H9 (cell line): ENCODE data around the gene C16orf92. TPM values are rescaled to one million over a fixed set of nuclear protein-coding genes. Genes with fewer than 3 reads are reported as not detected.

Experiments used
- DNase-seq: peaks from one replicate; pipeline ENCODE4 v3.0.0-alpha.2; 2017
- H2AFZ ChIP-seq: one replicate; pipeline ENCODE4 v1.6.1; 2013; ENCODE audit warnings: mild to moderate bottlenecking, low read length, control low read depth, moderate library complexity
- H2AK5ac ChIP-seq: 2 replicates; pipeline ENCODE4 v1.6.1; 2013; ENCODE audit warnings: low read length, control low read depth, mixed read lengths; ENCODE audit not compliant: insufficient read length
- H2BK120ac ChIP-seq: one replicate; pipeline ENCODE4 v1.6.1; 2013; ENCODE audit warnings: low read depth, mild to moderate bottlenecking, low read length, control low read depth, inconsistent platforms; ENCODE audit not compliant: poor library complexity, severe bottlenecking
- H2BK12ac ChIP-seq: 2 replicates; pipeline ENCODE4 v1.6.1; 2013; ENCODE audit warnings: low read length, control low read depth, mixed read lengths, low read depth; ENCODE audit not compliant: insufficient read length
- H2BK15ac ChIP-seq: 2 replicates; pipeline ENCODE4 v1.6.1; 2013; ENCODE audit warnings: low read depth, low read length, control low read depth
- H2BK20ac ChIP-seq: one replicate; pipeline ENCODE4 v1.6.1; 2013; ENCODE audit warnings: low read depth, mild to moderate bottlenecking, low read length, control low read depth, inconsistent platforms; ENCODE audit not compliant: poor library complexity, severe bottlenecking
- H2BK5ac ChIP-seq: 2 replicates; pipeline ENCODE4 v1.6.1; 2013; ENCODE audit warnings: low read length, control low read depth, mixed read lengths; ENCODE audit not compliant: insufficient read length
- H3K14ac ChIP-seq: 2 replicates; pipeline ENCODE4 v1.6.1; 2013; ENCODE audit warnings: low read length, control low read depth; ENCODE audit not compliant: insufficient read depth
- H3K18ac ChIP-seq: 2 replicates; pipeline ENCODE4 v1.6.1; 2013; ENCODE audit warnings: low read depth, mild to moderate bottlenecking, mixed read lengths, low read length, control low read depth; ENCODE audit not compliant: insufficient read length
- H3K23ac ChIP-seq: 2 replicates; pipeline ENCODE4 v1.6.1; 2013; ENCODE audit warnings: low read length, control low read depth, mixed read lengths, low read depth; ENCODE audit not compliant: insufficient read length
- H3K23me2 ChIP-seq: 2 replicates; pipeline ENCODE4 v1.6.1; 2013; ENCODE audit warnings: low read depth, mild to moderate bottlenecking, mixed read lengths, low read length, control low read depth; ENCODE audit not compliant: insufficient read length, poor library complexity, severe bottlenecking
- H3K27ac ChIP-seq: 2 replicates; pipeline ENCODE4 v1.5.1; 2013; ENCODE audit warnings: low read length, control low read depth, mixed read lengths, low read depth; ENCODE audit not compliant: insufficient read length
- H3K27me3 ChIP-seq: 2 replicates; pipeline ENCODE4 v1.6.1; 2013; ENCODE audit warnings: low read length, control low read depth, inconsistent platforms; ENCODE audit not compliant: insufficient read depth
- H3K4ac ChIP-seq: 2 replicates; pipeline ENCODE4 v1.6.1; 2013; ENCODE audit warnings: low read depth, mild to moderate bottlenecking, control low read depth, inconsistent platforms, low read length, moderate library complexity
- H3K4me1 ChIP-seq: 2 replicates; pipeline ENCODE4 v1.6.1; 2013; ENCODE audit warnings: low read length, control low read depth, inconsistent platforms; ENCODE audit not compliant: insufficient read depth
- H3K4me2 ChIP-seq: 2 replicates; pipeline ENCODE4 v1.6.1; 2013; ENCODE audit warnings: low read length, control low read depth, mixed read lengths; ENCODE audit not compliant: insufficient read length, insufficient read depth
- H3K56ac ChIP-seq: 2 replicates; pipeline ENCODE4 v1.6.1; 2013; ENCODE audit warnings: low read depth, mild to moderate bottlenecking, mixed read lengths, low read length, control low read depth; ENCODE audit not compliant: insufficient read length
- H3K79me1 ChIP-seq: 2 replicates; pipeline ENCODE4 v1.6.1; 2013; ENCODE audit warnings: low read depth, mild to moderate bottlenecking, moderate library complexity, low read length, control low read depth, inconsistent platforms; ENCODE audit not compliant: insufficient read depth, poor library complexity, severe bottlenecking
- H3K79me2 ChIP-seq: 2 replicates; pipeline ENCODE4 v1.6.1; 2013; ENCODE audit warnings: low read length, control low read depth, inconsistent platforms; ENCODE audit not compliant: insufficient read depth
- H3K9ac ChIP-seq: 2 replicates; pipeline ENCODE4 v1.6.1; 2013; ENCODE audit warnings: low read length, control low read depth, mixed read lengths; ENCODE audit not compliant: insufficient read length; ENCODE audit errors: extremely low read depth
- H3K9me3 ChIP-seq: one replicate; pipeline ENCODE4 v1.6.1; 2013; ENCODE audit warnings: low read depth, low read length, inconsistent platforms; ENCODE audit not compliant: control insufficient read depth
- H3T11ph ChIP-seq: one replicate; pipeline ENCODE4 v1.6.1; 2013; ENCODE audit warnings: mild to moderate bottlenecking, low read length, control low read depth, inconsistent platforms
- H4K20me1 ChIP-seq: one replicate; pipeline ENCODE4 v1.6.1; 2013; ENCODE audit not compliant: control insufficient read depth, insufficient read length, insufficient read depth
- H4K5ac ChIP-seq: 2 replicates; pipeline ENCODE4 v1.6.1; 2013; ENCODE audit warnings: low read depth, mild to moderate bottlenecking, mixed read lengths, low read length, control low read depth; ENCODE audit not compliant: insufficient read length
- H4K8ac ChIP-seq: replicated peaks from 2 replicates; pipeline ENCODE4 v1.6.1; 2013; ENCODE audit warnings: low read length, control low read depth, mixed read lengths, low read depth; ENCODE audit not compliant: insufficient read length
- H4K91ac ChIP-seq: 2 replicates; pipeline ENCODE4 v1.6.1; 2013; ENCODE audit warnings: low read depth, mild to moderate bottlenecking, moderate library complexity, mixed read lengths, low read length, control low read depth; ENCODE audit not compliant: insufficient read length
- H3K27ac Mint-ChIP-seq, 3 experiments: 2 replicates in 2 of 3; 3 replicates in 1 of 3; pipeline ENCODE4 v1.8.0; 2020 to 2021; ENCODE audit warnings: mixed read lengths in 3 of 3, mild to moderate bottlenecking in 1 of 3, moderate library complexity in 1 of 3
- H3K27me3 Mint-ChIP-seq: 2 replicates; pipeline ENCODE4 v1.8.0; 2021; ENCODE audit warnings: low read depth, mild to moderate bottlenecking, moderate library complexity, mixed read lengths
- H3K36me3 Mint-ChIP-seq, 3 experiments: 2 replicates in 2 of 3; 3 replicates in 1 of 3; pipeline ENCODE4 v1.8.0; 2020 to 2021; ENCODE audit warnings: low read depth in 3 of 3, mixed read lengths in 3 of 3; ENCODE audit not compliant: insufficient read depth in 1 of 3
- H3K4me1 Mint-ChIP-seq, 2 experiments: 2 replicates each; pipeline ENCODE4 v1.8.0; 2020; ENCODE audit warnings: mixed read lengths in 2 of 2
- H3K4me3 Mint-ChIP-seq, 2 experiments: 2 replicates in 1 of 2; 3 replicates in 1 of 2; pipeline ENCODE4 v1.8.0; 2020 to 2021; ENCODE audit warnings: mild to moderate bottlenecking in 2 of 2, mixed read lengths in 2 of 2, moderate library complexity in 1 of 2
- H3K9me3 Mint-ChIP-seq, 2 experiments: 2 replicates in 1 of 2; 3 replicates in 1 of 2; pipeline ENCODE4 v1.8.0; 2020; ENCODE audit warnings: mild to moderate bottlenecking in 2 of 2, mixed read lengths in 2 of 2, moderate library complexity in 1 of 2
- CTCF ChIP-seq: fragments of 200-600 bp; sonication (generic); conservative IDR thresholded peaks from 3 replicates; pipeline ENCODE4 v1.8.0; 2021; ENCODE audit warnings: antibody characterized with exemption, mild to moderate bottlenecking
- WGBS: extraction: QIAGEN DNeasy Blood & Tissue Kit; methylation state at CpG from one replicate; pipeline ENCODE4 v1.1.7; 2013; ENCODE audit warnings: missing lambda C conversion rate, low lambda C conversion rate, mixed read lengths; ENCODE audit not compliant: insufficient read length; ENCODE audit errors: extremely low coverage; 5-methylcytosine and 5-hydroxymethylcytosine counted together
- total RNA-seq: library from RNA; stranded (reverse); gene quantifications from 2 replicates; pipeline ENCODE4 v1.2.1, GENCODE V29; 2021

The C16orf92 gene
- total RNA-seq, 1 experiment from 2014 or later = not detected

DNA sequence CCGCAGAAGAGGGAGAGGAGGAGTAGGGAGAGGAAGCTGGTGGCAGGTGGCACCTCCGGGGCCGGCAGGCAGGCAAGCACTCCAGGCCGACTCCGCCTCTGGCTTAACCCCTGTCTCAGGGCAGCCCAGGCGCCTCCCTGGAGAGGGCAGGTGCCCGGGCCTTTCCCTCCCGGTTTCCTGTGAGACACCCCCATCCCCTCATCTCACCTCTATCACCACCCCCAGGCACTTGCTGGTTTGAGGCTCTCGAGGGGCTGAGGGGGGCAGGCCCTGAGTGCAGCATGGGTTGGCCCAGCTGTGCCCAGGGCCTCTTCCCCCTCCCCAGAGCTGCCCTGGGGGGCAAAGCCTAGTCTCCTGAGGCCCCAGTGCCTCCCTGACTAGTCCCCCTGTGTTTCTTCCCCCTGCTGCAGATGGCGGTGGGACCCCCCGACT, 18.2 kb upstream of the C16orf92 start:
- Mint-ChIP-seq H3K36me3 (peaks cover 16 to 32% (median 24%) of the 10 kb centered on the region in 3 experiments), H3K9me3 (no peaks in the 10 kb centered on the region; a peak in 1 of 5 replicates), H3K27ac (peak overlapping the region in 1 of 3 experiments; percentile 80; a peak in 1 of 7 replicates), H3K4me1 (peaks cover 0 to 24% of the 10 kb centered on the region in 2 experiments; a peak in 2 of 4 replicates), H3K27me3 (peaks cover 16% of the 10 kb centered on the region), H3K4me3 (no peak overlapping the region)
- H2BK120ac ChIP-seq = no peak overlapping the region
- no peak overlapping the region for H4K91ac ChIP-seq
- H3K79me2 ChIP-seq = no peaks in the 10 kb centered on the region
- H2BK5ac ChIP-seq = no peak overlapping the region
- no peak overlapping the region for H2AK5ac ChIP-seq
- H3K4me1 ChIP-seq = peaks cover 2% of the 10 kb centered on the region; the same call in 1 of the 2 replicates
- peaks cover 5% of the 10 kb centered on the region for H3K23me2 ChIP-seq
- no peak overlapping the region for H3K4ac ChIP-seq
- H3K9ac ChIP-seq = no peak overlapping the region
- H3K9me3 ChIP-seq = no peaks in the 10 kb centered on the region
- no peaks in the 10 kb centered on the region for H4K20me1 ChIP-seq
- DNase-seq = no peak
- no peak overlapping the region for H2BK15ac ChIP-seq
- no peak overlapping the region for H3K27ac ChIP-seq
- no peak overlapping the region for H3K4me2 ChIP-seq
- no peak overlapping the region for H4K5ac ChIP-seq
- no peak for TF ChIP-seq CTCF
- H4K8ac ChIP-seq = no peak overlapping the region
- H3K14ac ChIP-seq = no peak overlapping the region; the same call in 1 of the 2 replicates
- H3T11ph ChIP-seq = no peak overlapping the region
- no CpG with 5 or more reads among the region's 11 CpGs for WGBS
- H3K56ac ChIP-seq = no peak overlapping the region
- H3K27me3 ChIP-seq = no peaks in the 10 kb centered on the region
- no peak overlapping the region for H2BK12ac ChIP-seq
- no peak overlapping the region for H3K18ac ChIP-seq
- no peak overlapping the region for H2AFZ ChIP-seq
- no peak overlapping the region for H3K23ac ChIP-seq
- no peak overlapping the region for H2BK20ac ChIP-seq
- no peaks in the 10 kb centered on the region for H3K79me1 ChIP-seq
